Caco-2 (cell line): ENCODE data around the gene FOXC2. TPM values are rescaled to one million over a fixed set of nuclear protein-coding genes. Genes with fewer than 3 reads are reported as not detected.

Experiments used
- BruUV-seq: library from RNA; stranded (reverse); fragments of 400-500 nt; replicated peaks from 2 replicates; lab custom pipeline; 2021; lab: Mats Ljungman, UMichigan
- CTCF ChIA-PET: fragments of 300-600 bp; sonication (Branson Sonifier 250); formaldehyde crosslinking; loops from one replicate; lab custom pipeline; 2022; ENCODE audit warnings: antibody characterized with exemption; lab: Charles Lee
- POLR2A ChIA-PET: fragments of 300-600 bp; sonication (Branson Sonifier 250); formaldehyde crosslinking; loops from one replicate; lab custom pipeline; 2022; ENCODE audit warnings: antibody characterized with exemption; lab: Charles Lee
- DNase-seq, 2 experiments: peaks; one replicate each; pipeline versions ENCODE4 v3.0.0 to v3.0.0-alpha.2; 2020 to 2022
- H3K27me3 ChIP-seq: replicated peaks from 2 replicates; pipeline ENCODE4 v1.6.0; 2011; ENCODE audit warnings: low read length; ENCODE audit not compliant: control insufficient read depth, insufficient read depth
- H3K36me3 ChIP-seq: 2 replicates; pipeline ENCODE4 v1.5.1; 2011; ENCODE audit warnings: low read length; ENCODE audit not compliant: control insufficient read depth, insufficient read depth
- H3K4me1 ChIP-seq: fragments of 250-450 bp; sonication (Bioruptor Pico); 2 replicates; pipeline ENCODE4 v1.5.1; 2020; ENCODE audit warnings: mild to moderate bottlenecking
- H3K4me3 ChIP-seq: 2 replicates; pipeline ENCODE4 v1.5.1; 2011; ENCODE audit warnings: low read depth, mild to moderate bottlenecking, control low read depth, low read length
- H3K9me3 ChIP-seq: fragments of 250-450 bp; sonication (Bioruptor Pico); 2 replicates; pipeline ENCODE4 v1.5.1; 2020; ENCODE audit warnings: mild to moderate bottlenecking, moderate library complexity
- H3K27ac Mint-ChIP-seq: one replicate; pipeline ENCODE4 v1.8.0; 2022; ENCODE audit warnings: mixed read lengths; ENCODE audit not compliant: unreplicated experiment
- H3K27me3 Mint-ChIP-seq: one replicate; pipeline ENCODE4 v1.8.0; 2022; ENCODE audit warnings: mixed read lengths; ENCODE audit not compliant: insufficient read depth, unreplicated experiment
- H3K36me3 Mint-ChIP-seq: one replicate; pipeline ENCODE4 v1.8.0; 2022; ENCODE audit warnings: mild to moderate bottlenecking, mixed read lengths; ENCODE audit not compliant: insufficient read depth, unreplicated experiment
- H3K4me1 Mint-ChIP-seq: one replicate; pipeline ENCODE4 v1.8.0; 2022; ENCODE audit warnings: low read depth, mixed read lengths; ENCODE audit not compliant: unreplicated experiment
- H3K4me3 Mint-ChIP-seq: one replicate; pipeline ENCODE4 v1.8.0; 2022; ENCODE audit warnings: mild to moderate bottlenecking, moderate library complexity, mixed read lengths; ENCODE audit not compliant: unreplicated experiment
- H3K9me3 Mint-ChIP-seq: one replicate; pipeline ENCODE4 v1.8.0; 2022; ENCODE audit warnings: mixed read lengths; ENCODE audit not compliant: unreplicated experiment
- CTCF ChIP-seq, 2 experiments: fragments of 200-600 bp in 1 of 2; IDR thresholded peaks; 1 replicate in 1 of 2; 2 replicates in 1 of 2; pipeline versions ENCODE4 v1.5.1 to v1.8.0; 2011 to 2022; ENCODE audit warnings: antibody characterized with exemption in 1 of 2, control low read depth in 1 of 2, inconsistent platforms in 1 of 2, low read depth in 1 of 2, low read length in 1 of 2, mild to moderate bottlenecking in 1 of 2, moderate library complexity in 1 of 2; ENCODE audit not compliant: insufficient read depth in 1 of 2, severe bottlenecking in 1 of 2, unreplicated experiment in 1 of 2
- intact Hi-C: fragments of 100-400 bp; cut with micrococcal nuclease; formaldehyde crosslinking; loops from one replicate; pipeline ENCODE4 v1.10.0; 2022; ENCODE audit not compliant: unreplicated experiment
- total RNA-seq: library from RNA; stranded (reverse); gene quantifications from 2 replicates; pipeline ENCODE4 v1.2.3, GENCODE V29; 2022

The FOXC2 gene
- total RNA-seq, 1 experiment from 2014 or later, result not detected

- H3K9me3 ChIP-seq, result no peaks in the 10 kb centered on the region
- no peaks in the 10 kb centered on the region for H3K36me3 ChIP-seq
- H3K27me3 ChIP-seq, result peaks cover 1% of the 10 kb centered on the region; the same call in 1 of the 2 replicates
- Mint-ChIP-seq H3K27me3 (peaks cover 17% of the 10 kb centered on the region), H3K4me1 (no peaks in the 10 kb centered on the region), H3K27ac (no peak overlapping the region), H3K4me3 (no peak overlapping the region), H3K9me3 (no peaks in the 10 kb centered on the region), H3K36me3 (no peaks in the 10 kb centered on the region)
- ChIA-PET CTCF (interaction anchor here (1.0 kb wide), 1 partner anchor 452 kb away, joined by 4 read pairs; no protein-coding TSS in a partner anchor), POLR2A (no interaction called here)
- no peak for DNase-seq
- no peak overlapping the region for H3K4me3 ChIP-seq
- no peaks in the 10 kb centered on the region for H3K4me1 ChIP-seq
- no TSS peak for BruUV-seq
- no peak for TF ChIP-seq CTCF (IDR thresholded peaks at IDR 0.05; ENCODE audit: insufficient read depth in 1 of 2, low read depth in 1 of 2, low read length in 1 of 2, severe bottlenecking in 1 of 2, unreplicated experiment in 1 of 2)
- intact Hi-C loops, result no loop called here
Observed at GRCh38 chr16:86522634-86523033, 44.0 kb upstream of the FOXC2 start.

GRCh38 chr16:86523166-86523740 is 43.4 kb upstream of the FOXC2 start:
- Histone ChIP-seq H3K9me3 (no peaks in the 10 kb centered on the region), H3K4me3 (no peak overlapping the region), H3K4me1 (no peaks in the 10 kb centered on the region), H3K27me3 (peaks cover 1% of the 10 kb centered on the region; the same call in 1 of the 2 replicates), H3K36me3 (no peaks in the 10 kb centered on the region)
- no peaks in the 10 kb centered on the region for H3K9me3 Mint-ChIP-seq
- peaks cover 17% of the 10 kb centered on the region for H3K27me3 Mint-ChIP-seq
- no peak overlapping the region for H3K4me3 Mint-ChIP-seq
- no peak for TF ChIP-seq CTCF (IDR thresholded peaks at IDR 0.05; ENCODE audit: insufficient read depth in 1 of 2, low read depth in 1 of 2, low read length in 1 of 2, severe bottlenecking in 1 of 2, unreplicated experiment in 1 of 2)
- BruUV-seq, result no TSS peak
- H3K4me1 Mint-ChIP-seq, result no peaks in the 10 kb centered on the region
- no peak for DNase-seq
- intact Hi-C loops, result no loop called here
- POLR2A ChIA-PET, result no interaction called here
- CTCF ChIA-PET, result interaction anchor here (1.0 kb wide), 1 partner anchor 452 kb away, joined by 4 read pairs; no protein-coding TSS in a partner anchor
- H3K36me3 Mint-ChIP-seq, result no peaks in the 10 kb centered on the region
- no peak overlapping the region for H3K27ac Mint-ChIP-seq

GRCh38 chr16:86524029-86524428 is 42.6 kb upstream of the FOXC2 start:
- Histone ChIP-seq H3K4me1 (no peaks in the 10 kb centered on the region), H3K9me3 (no peaks in the 10 kb centered on the region), H3K36me3 (no peaks in the 10 kb centered on the region), H3K27me3 (peaks cover 1% of the 10 kb centered on the region; the same call in 1 of the 2 replicates), H3K4me3 (no peak overlapping the region)
- no peak for TF ChIP-seq CTCF (IDR thresholded peaks at IDR 0.05; ENCODE audit: insufficient read depth in 1 of 2, low read depth in 1 of 2, low read length in 1 of 2, severe bottlenecking in 1 of 2, unreplicated experiment in 1 of 2)
- H3K36me3 Mint-ChIP-seq, result no peaks in the 10 kb centered on the region
- no TSS peak for BruUV-seq
- H3K27me3 Mint-ChIP-seq, result peaks cover 17% of the 10 kb centered on the region
- H3K4me1 Mint-ChIP-seq, result no peaks in the 10 kb centered on the region
- no peak overlapping the region for H3K27ac Mint-ChIP-seq
- no peaks in the 10 kb centered on the region for H3K9me3 Mint-ChIP-seq
- no peak overlapping the region for H3K4me3 Mint-ChIP-seq
- intact Hi-C loops, result no loop called here
- DNase-seq, result no peak
- ChIA-PET POLR2A (no interaction called here), CTCF (no interaction called here)
